SK-N-SH treated with all-trans-retinoic acid at 6 μM for 48 hours (cell line): ENCODE results near the gene ZSCAN22.

Experiments used
- ESRRG ChIP-seq: fragments of 250-450 bp; sonication (Bioruptor Pico); IDR thresholded peaks from 2 replicates; pipeline ENCODE4 v1.6.1; 2021; ENCODE audit warnings: mild to moderate bottlenecking
- OSR1 ChIP-seq: fragments of 250-450 bp; sonication (Bioruptor Pico); IDR thresholded peaks from 2 replicates; pipeline ENCODE4 v1.8.0; 2022; ENCODE audit warnings: moderate library complexity, mild to moderate bottlenecking, inconsistent platforms
- RARB ChIP-seq: fragments of 250-450 bp; sonication (Bioruptor Pico); IDR thresholded peaks from 2 replicates; pipeline ENCODE4 v1.8.0; 2021; ENCODE audit warnings: mild to moderate bottlenecking, moderate library complexity
- SNAI2 ChIP-seq: fragments of 250-450 bp; sonication (Bioruptor Pico); IDR thresholded peaks from 2 replicates; pipeline ENCODE4 v1.5.0; 2020; ENCODE audit warnings: mild to moderate bottlenecking, moderate library complexity
- TCF4 ChIP-seq: fragments of 250-450 bp; sonication (Bioruptor Pico); IDR thresholded peaks from 2 replicates; pipeline ENCODE4 v1.8.0; 2021; ENCODE audit warnings: mild to moderate bottlenecking, moderate library complexity, borderline replicate concordance
- ZC3H10 ChIP-seq: fragments of 250-450 bp; sonication (Bioruptor Pico); IDR thresholded peaks from 2 replicates; pipeline ENCODE4 v1.5.1; 2021; ENCODE audit warnings: mild to moderate bottlenecking, moderate library complexity
- ZFP3 ChIP-seq: fragments of 250-450 bp; sonication (Bioruptor Pico); IDR thresholded peaks from 2 replicates; pipeline ENCODE4 v1.5.0; 2020; ENCODE audit warnings: mild to moderate bottlenecking, moderate library complexity
- ZFP30 ChIP-seq: fragments of 450-650 bp; formaldehyde crosslinking; IDR thresholded peaks from 2 replicates; pipeline ENCODE4 v1.5.0; 2022; ENCODE audit warnings: mild to moderate bottlenecking, moderate library complexity
- ZNF70 ChIP-seq: fragments of 450-650 bp; formaldehyde crosslinking; IDR thresholded peaks from 2 replicates; pipeline ENCODE4 v1.5.0; 2020; ENCODE audit warnings: mild to moderate bottlenecking, moderate library complexity
- TF ChIP-seq, protein P1 (sequence below): fragments of 250-450 bp; sonication (Bioruptor Pico); IDR thresholded peaks from 2 replicates; pipeline ENCODE4 v1.5.0; 2020; ENCODE audit warnings: mild to moderate bottlenecking, moderate library complexity
- TF ChIP-seq, protein P2 (sequence below): fragments of 250-450 bp; sonication (Bioruptor Pico); IDR thresholded peaks from 2 replicates; pipeline ENCODE4 v1.8.0; 2020; ENCODE audit warnings: mild to moderate bottlenecking, moderate library complexity, borderline replicate concordance
- TF ChIP-seq, protein P3 (sequence below): fragments of 250-450 bp; sonication (Bioruptor Pico); IDR thresholded peaks from 2 replicates; pipeline ENCODE4 v1.5.1; 2020; ENCODE audit warnings: low read depth, mild to moderate bottlenecking, moderate library complexity

DNA sequence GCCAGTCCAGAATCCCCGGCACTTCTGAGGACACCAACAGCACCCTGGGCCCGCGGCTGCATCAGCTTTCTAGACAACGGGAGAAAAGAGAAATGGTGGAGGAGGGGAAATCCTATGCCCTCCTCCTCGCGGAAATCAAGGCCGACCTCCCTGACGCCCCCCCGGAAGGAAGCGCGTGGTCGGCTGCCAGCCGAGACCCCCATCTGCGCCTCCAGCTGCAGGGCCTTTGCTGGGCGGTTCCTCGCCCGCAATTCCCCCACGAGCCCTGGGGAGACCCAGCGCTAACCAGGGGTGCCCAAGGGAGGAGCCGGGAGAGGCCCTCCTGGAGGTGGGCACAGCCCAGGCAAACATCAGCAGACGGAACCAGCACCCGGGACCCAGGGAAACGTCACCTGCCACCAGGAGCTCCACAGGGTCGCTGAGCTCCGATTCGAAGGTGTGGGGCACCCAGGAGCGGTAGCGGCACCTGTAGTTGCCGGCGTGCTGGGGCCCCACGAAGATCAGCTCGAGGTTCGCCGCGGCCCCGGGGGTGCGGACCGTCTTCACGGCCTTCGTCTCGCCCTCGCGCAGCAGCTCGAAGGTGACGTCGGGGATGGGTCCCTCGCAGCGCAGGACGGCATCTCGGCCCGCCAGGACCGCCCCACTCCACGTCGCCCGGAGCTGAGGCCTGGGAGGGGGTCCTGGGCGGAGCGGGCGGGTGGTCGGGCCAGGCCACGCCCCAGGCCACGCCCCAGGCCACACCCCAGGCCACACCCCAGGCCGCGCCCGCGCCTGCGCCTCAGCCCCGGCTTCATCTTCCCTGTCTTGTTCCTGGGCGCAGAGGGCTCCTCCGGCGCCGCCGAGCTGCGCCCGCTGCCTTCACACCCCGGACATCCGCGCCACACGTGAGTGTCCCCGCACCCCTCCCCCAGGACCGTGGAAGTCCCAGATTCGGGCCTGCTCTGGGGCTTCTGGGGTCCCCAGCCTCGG, 20.5 kb downstream of the ZSCAN22 start:
- no peak for TF ChIP-seq RARB (CRISPR knock-in tag)
- TF ChIP-seq ZFP3: no peak
- TF ChIP-seq, protein P1, sequence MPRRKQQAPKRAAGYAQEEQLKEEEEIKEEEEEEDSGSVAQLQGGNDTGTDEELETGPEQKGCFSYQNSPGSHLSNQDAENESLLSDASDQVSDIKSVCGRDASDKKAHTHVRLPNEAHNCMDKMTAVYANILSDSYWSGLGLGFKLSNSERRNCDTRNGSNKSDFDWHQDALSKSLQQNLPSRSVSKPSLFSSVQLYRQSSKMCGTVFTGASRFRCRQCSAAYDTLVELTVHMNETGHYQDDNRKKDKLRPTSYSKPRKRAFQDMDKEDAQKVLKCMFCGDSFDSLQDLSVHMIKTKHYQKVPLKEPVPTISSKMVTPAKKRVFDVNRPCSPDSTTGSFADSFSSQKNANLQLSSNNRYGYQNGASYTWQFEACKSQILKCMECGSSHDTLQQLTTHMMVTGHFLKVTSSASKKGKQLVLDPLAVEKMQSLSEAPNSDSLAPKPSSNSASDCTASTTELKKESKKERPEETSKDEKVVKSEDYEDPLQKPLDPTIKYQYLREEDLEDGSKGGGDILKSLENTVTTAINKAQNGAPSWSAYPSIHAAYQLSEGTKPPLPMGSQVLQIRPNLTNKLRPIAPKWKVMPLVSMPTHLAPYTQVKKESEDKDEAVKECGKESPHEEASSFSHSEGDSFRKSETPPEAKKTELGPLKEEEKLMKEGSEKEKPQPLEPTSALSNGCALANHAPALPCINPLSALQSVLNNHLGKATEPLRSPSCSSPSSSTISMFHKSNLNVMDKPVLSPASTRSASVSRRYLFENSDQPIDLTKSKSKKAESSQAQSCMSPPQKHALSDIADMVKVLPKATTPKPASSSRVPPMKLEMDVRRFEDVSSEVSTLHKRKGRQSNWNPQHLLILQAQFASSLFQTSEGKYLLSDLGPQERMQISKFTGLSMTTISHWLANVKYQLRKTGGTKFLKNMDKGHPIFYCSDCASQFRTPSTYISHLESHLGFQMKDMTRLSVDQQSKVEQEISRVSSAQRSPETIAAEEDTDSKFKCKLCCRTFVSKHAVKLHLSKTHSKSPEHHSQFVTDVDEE (CRISPR knock-in tag): no peak
- TF ChIP-seq SNAI2 (CRISPR knock-in tag): no peak
- TF ChIP-seq, protein P2, sequence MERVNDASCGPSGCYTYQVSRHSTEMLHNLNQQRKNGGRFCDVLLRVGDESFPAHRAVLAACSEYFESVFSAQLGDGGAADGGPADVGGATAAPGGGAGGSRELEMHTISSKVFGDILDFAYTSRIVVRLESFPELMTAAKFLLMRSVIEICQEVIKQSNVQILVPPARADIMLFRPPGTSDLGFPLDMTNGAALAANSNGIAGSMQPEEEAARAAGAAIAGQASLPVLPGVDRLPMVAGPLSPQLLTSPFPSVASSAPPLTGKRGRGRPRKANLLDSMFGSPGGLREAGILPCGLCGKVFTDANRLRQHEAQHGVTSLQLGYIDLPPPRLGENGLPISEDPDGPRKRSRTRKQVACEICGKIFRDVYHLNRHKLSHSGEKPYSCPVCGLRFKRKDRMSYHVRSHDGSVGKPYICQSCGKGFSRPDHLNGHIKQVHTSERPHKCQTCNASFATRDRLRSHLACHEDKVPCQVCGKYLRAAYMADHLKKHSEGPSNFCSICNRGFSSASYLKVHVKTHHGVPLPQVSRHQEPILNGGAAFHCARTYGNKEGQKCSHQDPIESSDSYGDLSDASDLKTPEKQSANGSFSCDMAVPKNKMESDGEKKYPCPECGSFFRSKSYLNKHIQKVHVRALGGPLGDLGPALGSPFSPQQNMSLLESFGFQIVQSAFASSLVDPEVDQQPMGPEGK: no peak
- TF ChIP-seq, protein P3, sequence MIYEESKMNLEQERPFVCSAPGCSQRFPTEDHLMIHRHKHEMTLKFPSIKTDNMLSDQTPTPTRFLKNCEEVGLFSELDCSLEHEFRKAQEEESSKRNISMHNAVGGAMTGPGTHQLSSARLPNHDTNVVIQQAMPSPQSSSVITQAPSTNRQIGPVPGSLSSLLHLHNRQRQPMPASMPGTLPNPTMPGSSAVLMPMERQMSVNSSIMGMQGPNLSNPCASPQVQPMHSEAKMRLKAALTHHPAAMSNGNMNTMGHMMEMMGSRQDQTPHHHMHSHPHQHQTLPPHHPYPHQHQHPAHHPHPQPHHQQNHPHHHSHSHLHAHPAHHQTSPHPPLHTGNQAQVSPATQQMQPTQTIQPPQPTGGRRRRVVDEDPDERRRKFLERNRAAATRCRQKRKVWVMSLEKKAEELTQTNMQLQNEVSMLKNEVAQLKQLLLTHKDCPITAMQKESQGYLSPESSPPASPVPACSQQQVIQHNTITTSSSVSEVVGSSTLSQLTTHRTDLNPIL (CRISPR knock-in tag): no peak
- no peak for TF ChIP-seq ZNF70 (CRISPR knock-in tag)
- TF ChIP-seq ZC3H10 (CRISPR knock-in tag): no peak
- no peak for TF ChIP-seq TCF4 (CRISPR knock-in tag)
- TF ChIP-seq ESRRG: no peak
- TF ChIP-seq ZFP30 (CRISPR knock-in tag): no peak
- no peak for TF ChIP-seq OSR1 (CRISPR knock-in tag)
